ENCODE results near the gene GHRL. TPM values are rescaled to one million over a fixed set of nuclear protein-coding genes. Genes with fewer than 3 reads are reported as not detected.

The GHRL gene
- total RNA-seq, 1 donor from 2014 or later, result 0.59 TPM

- Mint-ChIP-seq H3K4me3 (ENCODE audit: unreplicated experiment) (no peak overlapping the region), H3K36me3 (ENCODE audit: unreplicated experiment) (peaks cover 15% of the 10 kb centered on the region), H3K27me3 (ENCODE audit: unreplicated experiment) (no peaks in the 10 kb centered on the region), H3K9me3 (ENCODE audit: unreplicated experiment) (no peaks in the 10 kb centered on the region), H3K27ac (ENCODE audit: unreplicated experiment) (no peak overlapping the region), H3K4me1 (ENCODE audit: unreplicated experiment) (peaks cover 5% of the 10 kb centered on the region)
- no peak for DNase-seq (ENCODE audit: extremely low spot score, unreplicated experiment)
- TF ChIP-seq CTCF (IDR thresholded peaks at IDR 0.05), result no peak
Measured at GRCh38 chr3:10294030-10294586, 1.4 kb upstream of the GHRL start.

- TF ChIP-seq CTCF (IDR thresholded peaks at IDR 0.05), result no peak
- no peak overlapping the region for H3K4me3 Mint-ChIP-seq (ENCODE audit: unreplicated experiment)
- H3K4me1 Mint-ChIP-seq (ENCODE audit: unreplicated experiment), result peaks cover 13% of the 10 kb centered on the region
- no peak for DNase-seq (ENCODE audit: extremely low spot score, unreplicated experiment)
- H3K27ac Mint-ChIP-seq (ENCODE audit: unreplicated experiment), result no peak overlapping the region
- H3K9me3 Mint-ChIP-seq (ENCODE audit: unreplicated experiment), result no peaks in the 10 kb centered on the region
- peaks cover 14% of the 10 kb centered on the region for H3K36me3 Mint-ChIP-seq (ENCODE audit: unreplicated experiment)
- H3K27me3 Mint-ChIP-seq (ENCODE audit: unreplicated experiment), result no peaks in the 10 kb centered on the region
Measured at GRCh38 chr3:10291641-10292040, 1.1 kb downstream of the GHRL start.

- H3K27me3 Mint-ChIP-seq (ENCODE audit: unreplicated experiment), result no peaks in the 10 kb centered on the region
- no peaks in the 10 kb centered on the region for H3K9me3 Mint-ChIP-seq (ENCODE audit: unreplicated experiment)
- no peak overlapping the region for H3K4me3 Mint-ChIP-seq (ENCODE audit: unreplicated experiment)
- TF ChIP-seq CTCF (IDR thresholded peaks at IDR 0.05), result no peak
- peaks cover 17% of the 10 kb centered on the region for H3K4me1 Mint-ChIP-seq (ENCODE audit: unreplicated experiment)
- no peak overlapping the region for H3K27ac Mint-ChIP-seq (ENCODE audit: unreplicated experiment)
- no peak for DNase-seq (ENCODE audit: extremely low spot score, unreplicated experiment)
- H3K36me3 Mint-ChIP-seq (ENCODE audit: unreplicated experiment), result peaks cover 14% of the 10 kb centered on the region
Measured at GRCh38 chr3:10290481-10291176, 2.1 kb downstream of the GHRL start.

- TF ChIP-seq CTCF (IDR thresholded peaks at IDR 0.05), result no peak
- Mint-ChIP-seq H3K36me3 (ENCODE audit: unreplicated experiment) (peaks cover 14% of the 10 kb centered on the region), H3K27ac (ENCODE audit: unreplicated experiment) (no peak overlapping the region), H3K9me3 (ENCODE audit: unreplicated experiment) (no peaks in the 10 kb centered on the region), H3K27me3 (ENCODE audit: unreplicated experiment) (no peaks in the 10 kb centered on the region), H3K4me3 (ENCODE audit: unreplicated experiment) (no peak overlapping the region), H3K4me1 (ENCODE audit: unreplicated experiment) (peaks cover 17% of the 10 kb centered on the region)
- no peak for DNase-seq (ENCODE audit: extremely low spot score, unreplicated experiment)
Measured at GRCh38 chr3:10289787-10290355, 2.9 kb downstream of the GHRL start.

- Mint-ChIP-seq H3K36me3 (ENCODE audit: unreplicated experiment) (peaks cover 10% of the 10 kb centered on the region), H3K27ac (ENCODE audit: unreplicated experiment) (no peak overlapping the region), H3K4me1 (ENCODE audit: unreplicated experiment) (peaks cover 17% of the 10 kb centered on the region), H3K4me3 (ENCODE audit: unreplicated experiment) (no peak overlapping the region), H3K27me3 (ENCODE audit: unreplicated experiment) (no peaks in the 10 kb centered on the region), H3K9me3 (ENCODE audit: unreplicated experiment) (no peaks in the 10 kb centered on the region)
- TF ChIP-seq CTCF (IDR thresholded peaks at IDR 0.05), result no peak
- DNase-seq (ENCODE audit: extremely low spot score, unreplicated experiment), result no peak
Measured at GRCh38 chr3:10289077-10289476, 3.7 kb downstream of the GHRL start.
